ENCODE results near the gene BCL7A. TPM values are rescaled to one million over a fixed set of nuclear protein-coding genes. Genes with fewer than 3 reads are reported as not detected.

BCL7A gene
- 43.7 and 49.3 TPM in 2 replicates for total RNA-seq
- long read RNA-seq, transcript BCL7A-201 (6 exons, 2,581 nt), result major isoform, 14 of 17 reads
- long read RNA-seq, partial matches to known transcripts, result 3 of 17 reads
- long read RNA-seq, other reads (novel, unspliced or antisense), result 0 of 17 reads

GRCh38 chr12:122021822-122022392 lies at the start of gene BCL7A:
Gene BCL7A, plus strand, starts transcription at chr12:122021884. Its CDS starts 208 bp downstream, at chr12:122022092.
- H3K4me1 Mint-ChIP-seq (ENCODE audit: low read depth), result peaks cover 14% of the 10 kb centered on the region
- no peaks in the 10 kb centered on the region for H3K36me3 Mint-ChIP-seq (ENCODE audit: insufficient read depth)
- TF ChIP-seq CTCF (IDR thresholded peaks at IDR 0.05; ENCODE audit: unreplicated experiment), result no peak
- peak within 1 kb of the TSS; percentile 90 for H3K4me3 Mint-ChIP-seq (ENCODE audit: low read depth)
- H3K27me3 Mint-ChIP-seq, result no peaks in the 10 kb centered on the region
- H3K27ac Mint-ChIP-seq, result peak within 1 kb of the TSS; percentile 94
- no peaks in the 10 kb centered on the region for H3K9me3 Mint-ChIP-seq (ENCODE audit: low read depth)
- peak; percentile 56 for DNase-seq (ENCODE audit: low spot score, unreplicated experiment)

- no peak for DNase-seq (ENCODE audit: low spot score, unreplicated experiment)
Measured at GRCh38 chr12:121974026-121974985, 47.4 kb upstream of the BCL7A start.

GRCh38 chr12:121975021-121975420 lies 46.7 kb upstream of the BCL7A start:
- Mint-ChIP-seq H3K27me3 (peaks cover 2% of the 10 kb centered on the region), H3K4me3 (ENCODE audit: low read depth) (no peak overlapping the region), H3K4me1 (ENCODE audit: low read depth) (no peaks in the 10 kb centered on the region), H3K9me3 (ENCODE audit: low read depth) (peaks cover 9% of the 10 kb centered on the region), H3K27ac (no peak overlapping the region), H3K36me3 (ENCODE audit: insufficient read depth) (peaks cover 8% of the 10 kb centered on the region)
- no peak for DNase-seq (ENCODE audit: low spot score, unreplicated experiment)
- TF ChIP-seq CTCF (IDR thresholded peaks at IDR 0.05; ENCODE audit: unreplicated experiment), result no peak

More at GRCh38 chr12:121974026-121974985, 47.4 kb upstream of the BCL7A start:
- peaks cover 9% of the 10 kb centered on the region for H3K9me3 Mint-ChIP-seq (ENCODE audit: low read depth)
- H3K4me3 Mint-ChIP-seq (ENCODE audit: low read depth), result no peak overlapping the region
- no peaks in the 10 kb centered on the region for H3K4me1 Mint-ChIP-seq (ENCODE audit: low read depth)
- H3K27ac Mint-ChIP-seq, result no peak overlapping the region
- peaks cover 8% of the 10 kb centered on the region for H3K36me3 Mint-ChIP-seq (ENCODE audit: insufficient read depth)
- peaks cover 2% of the 10 kb centered on the region for H3K27me3 Mint-ChIP-seq
- TF ChIP-seq CTCF (IDR thresholded peaks at IDR 0.05; ENCODE audit: unreplicated experiment), result no peak

GRCh38 chr12:121976950-121977349 lies 44.7 kb upstream of the BCL7A start:
- Mint-ChIP-seq H3K4me1 (ENCODE audit: low read depth) (no peaks in the 10 kb centered on the region), H3K4me3 (ENCODE audit: low read depth) (no peak overlapping the region), H3K9me3 (ENCODE audit: low read depth) (peaks cover 7% of the 10 kb centered on the region), H3K36me3 (ENCODE audit: insufficient read depth) (peaks cover 5% of the 10 kb centered on the region), H3K27ac (no peak overlapping the region), H3K27me3 (peaks cover 2% of the 10 kb centered on the region)
- no peak for DNase-seq (ENCODE audit: low spot score, unreplicated experiment)
- TF ChIP-seq CTCF (IDR thresholded peaks at IDR 0.05; ENCODE audit: unreplicated experiment), result no peak

GRCh38 chr12:121980191-121980891 lies 41.3 kb upstream of the BCL7A start:
- H3K4me3 Mint-ChIP-seq (ENCODE audit: low read depth), result no peak overlapping the region
- H3K27ac Mint-ChIP-seq, result no peak overlapping the region
- no peaks in the 10 kb centered on the region for H3K4me1 Mint-ChIP-seq (ENCODE audit: low read depth)
- no peaks in the 10 kb centered on the region for H3K27me3 Mint-ChIP-seq
- no peaks in the 10 kb centered on the region for H3K9me3 Mint-ChIP-seq (ENCODE audit: low read depth)
- DNase-seq (ENCODE audit: low spot score, unreplicated experiment), result no peak
- no peak for TF ChIP-seq CTCF (IDR thresholded peaks at IDR 0.05; ENCODE audit: unreplicated experiment)
- H3K36me3 Mint-ChIP-seq (ENCODE audit: insufficient read depth), result no peaks in the 10 kb centered on the region

All from progenitor cell of endocrine pancreas (in vitro differentiated cells).